HepG2 (cell line): ENCODE measurements around the gene IFI30. TPM values are rescaled to one million over a fixed set of nuclear protein-coding genes. Genes with fewer than 3 reads are reported as not detected.

Source experiments
- CHCHD3 ChIP-seq: sonication (generic); formaldehyde crosslinking; IDR thresholded peaks from 2 replicates; pipeline ENCODE4 v1.8.0; 2022; ENCODE audit warnings: mild to moderate bottlenecking, missing genetic modification reagents, moderate library complexity
- GATAD2A ChIP-seq: IDR thresholded peaks from 2 replicates; pipeline ENCODE4 v1.6.1; 2016
- GMEB2 ChIP-seq: IDR thresholded peaks from 2 replicates; pipeline ENCODE4 v1.6.1; 2016; ENCODE audit warnings: missing biosample characterization, missing genetic modification reagents, low read depth
- HDAC6 ChIP-seq: fragments of 200-600 bp; sonication (generic); IDR thresholded peaks from 2 replicates; pipeline ENCODE4 v1.7.0; 2017; ENCODE audit warnings: mild to moderate bottlenecking, antibody characterized with exemption, low read length, low read depth
- HIC2 ChIP-seq: sonication (generic); formaldehyde crosslinking; IDR thresholded peaks from 2 replicates; pipeline ENCODE4 v1.9.0; 2022; ENCODE audit warnings: low read depth, missing genetic modification reagents
- HNF1B ChIP-seq: sonication (generic); formaldehyde crosslinking; IDR thresholded peaks from 2 replicates; pipeline ENCODE4 v1.5.1; 2020; ENCODE audit warnings: mild to moderate bottlenecking, moderate library complexity, missing genetic modification reagents
- KDM5A ChIP-seq: fragments of 200-600 bp; sonication (generic); IDR thresholded peaks from 2 replicates; pipeline ENCODE4 v1.7.0; 2018; ENCODE audit warnings: antibody characterized with exemption, mild to moderate bottlenecking, low read length, borderline replicate concordance
- NFYC ChIP-seq: IDR thresholded peaks from 2 replicates; pipeline ENCODE4 v1.6.1; 2016; ENCODE audit warnings: missing genetic modification reagents, missing compliant biosample characterization
- SNAI1 ChIP-seq: sonication (generic); formaldehyde crosslinking; IDR thresholded peaks from 2 replicates; pipeline ENCODE4 v1.5.0; 2020; ENCODE audit warnings: mild to moderate bottlenecking, missing genetic modification reagents, borderline replicate concordance
- TSC22D2 ChIP-seq: sonication (generic); formaldehyde crosslinking; IDR thresholded peaks from 2 replicates; pipeline ENCODE4 v1.5.1; 2020; ENCODE audit warnings: missing genetic modification reagents, mild to moderate bottlenecking, borderline replicate concordance
- ZBTB7A ChIP-seq: sonication (generic); formaldehyde crosslinking; IDR thresholded peaks from 2 replicates; pipeline ENCODE4 v1.8.0; 2022; ENCODE audit warnings: mild to moderate bottlenecking, missing genetic modification reagents
- ZFP91 ChIP-seq: sonication (generic); formaldehyde crosslinking; IDR thresholded peaks from 2 replicates; pipeline ENCODE4 v1.9.0; 2022; ENCODE audit warnings: missing genetic modification reagents, mild to moderate bottlenecking, borderline replicate concordance
- ZMYM2 ChIP-seq: sonication (generic); formaldehyde crosslinking; IDR thresholded peaks from 2 replicates; pipeline ENCODE4 v1.8.0; 2022; ENCODE audit warnings: mild to moderate bottlenecking, missing genetic modification reagents
- ZMYM4 ChIP-seq: sonication (generic); formaldehyde crosslinking; IDR thresholded peaks from 2 replicates; pipeline ENCODE4 v1.8.1; 2023; ENCODE audit warnings: mild to moderate bottlenecking, missing genetic modification reagents
- ZNF143 ChIP-seq: sonication (generic); formaldehyde crosslinking; IDR thresholded peaks from 2 replicates; pipeline ENCODE4 v1.4.0; 2020; ENCODE audit warnings: missing genetic modification reagents
- ZNF260 ChIP-seq: sonication (generic); formaldehyde crosslinking; IDR thresholded peaks from 2 replicates; pipeline ENCODE4 v1.4.0; 2020; ENCODE audit warnings: missing genetic modification reagents, low read depth, mild to moderate bottlenecking, borderline replicate concordance
- ZNF343 ChIP-seq: sonication (generic); formaldehyde crosslinking; IDR thresholded peaks from 2 replicates; pipeline ENCODE4 v1.4.0; 2020; ENCODE audit warnings: mild to moderate bottlenecking, missing genetic modification reagents
- ZNF44 ChIP-seq: sonication (generic); formaldehyde crosslinking; IDR thresholded peaks from 2 replicates; pipeline ENCODE4 v1.5.1; 2020; ENCODE audit warnings: mild to moderate bottlenecking, missing genetic modification reagents
- ZNF496 ChIP-seq: sonication (generic); formaldehyde crosslinking; IDR thresholded peaks from 2 replicates; pipeline ENCODE4 v1.8.1; 2023; ENCODE audit warnings: mild to moderate bottlenecking, moderate library complexity, missing genetic modification reagents; ENCODE audit not compliant: insufficient replicate concordance
- ZNF510 ChIP-seq: sonication (generic); formaldehyde crosslinking; IDR thresholded peaks from 2 replicates; pipeline ENCODE4 v1.4.0; 2020; ENCODE audit warnings: low read depth, mild to moderate bottlenecking, missing genetic modification reagents
- ZNF891 ChIP-seq: sonication (generic); formaldehyde crosslinking; IDR thresholded peaks from 2 replicates; pipeline ENCODE4 v1.5.0; 2020; ENCODE audit warnings: mild to moderate bottlenecking, missing genetic modification reagents
- polyA plus RNA-seq, 8 experiments: library from polyadenylated mRNA; depleted of rRNA in 3 of 8; stranded (reverse) in 7 of 8; unstranded in 1 of 8; fragments of >200 nt; fragmentation: Illumina TruSeq in 4 of 8; extraction: Trizol in 4 of 8; gene quantifications; 2 replicates each; pipeline versions ENCODE4 v1.2.1 to v1.2.3, GENCODE V29; 2011 to 2016; ENCODE audit warnings: low read depth in 4 of 8, missing spikeins in 1 of 8, mixed read lengths in 1 of 8; ENCODE audit not compliant: insufficient read depth in 1 of 8
- total RNA-seq, 5 experiments: library from RNA; depleted of rRNA; stranded (reverse); fragments of >200 nt; fragmentation: Illumina TruSeq; extraction: Trizol; gene quantifications; 2 replicates each; pipeline ENCODE4 v1.2.3, GENCODE V29; 2016; ENCODE audit warnings: low read depth in 1 of 5

The IFI30 gene
- total and polyA plus RNA-seq, 2 of the 13 experiments (the other 11 are each of a cell fraction or from before 2014, with no cell fraction given): 25.0 to 79.4 TPM

GRCh38 chr19:18173572-18174288 lies at the start of gene IFI30 (continued):
- TF ChIP-seq ZFP91 (CRISPR knock-in tag) (peak; percentile 73), ZNF44 (CRISPR knock-in tag) (no peak), CHCHD3 (no peak), ZBTB7A (CRISPR knock-in tag) (no peak), HIC2 (CRISPR knock-in tag) (0 out of 2 replicates have a peak, but pooled peaks have one; percentile 23), ZNF143 (CRISPR knock-in tag) (peak; percentile 56; the same call in 1 of the 2 replicates), SNAI1 (no peak), ZNF343 (CRISPR knock-in tag) (0 out of 2 replicates have a peak, but pooled peaks have one; percentile 61), ZNF496 (no peak), HNF1B (CRISPR knock-in tag) (no peak; the same call in 1 of the 2 replicates), ZMYM2 (CRISPR knock-in tag) (0 out of 2 replicates have a peak, but pooled peaks have one; percentile 52), ZMYM4 (CRISPR knock-in tag) (peak; percentile 62), GMEB2 (CRISPR knock-in tag) (no peak), TSC22D2 (no peak), ZNF510 (CRISPR knock-in tag) (0 out of 2 replicates have a peak, but pooled peaks have one; percentile 60), ZNF891 (peak; percentile 80), NFYC (CRISPR knock-in tag) (no peak), GATAD2A (CRISPR knock-in tag) (peak; percentile 39), HDAC6 (no peak), ZNF260 (CRISPR knock-in tag) (no peak), KDM5A (no peak)
